Mucosa of descending colon (tissue), 3 donors: Measurements from ENCODE around the gene DPF1. TPM values are rescaled to one million over a fixed set of nuclear protein-coding genes. Genes with fewer than 3 reads are reported as not detected.
A peak's percentile ranks its signal among the peaks of the same experiment; 100 is the strongest.
"Not testable (repeated sequence)": the region's sequence is repeated elsewhere in the genome, so short reads cannot be mapped to it uniquely, and the experiment has no call there.

Experiments
- ATAC-seq: fragments of 200-7000 bp; cut with Tn5 transposase; one replicate; pipeline ENCODE4 v1.9.1; 2020; ENCODE audit warnings: mild to moderate bottlenecking, moderate library complexity
- DNase-seq, 3 donors: peaks; one replicate each; pipeline ENCODE4 v3.0.0-alpha.2; 2020
- H3K36me3 ChIP-seq: fragments of 200-600 bp; one replicate; pipeline ENCODE4 v1.8.0; 2021; ENCODE audit warnings: low read depth, mild to moderate bottlenecking
- H3K4me1 ChIP-seq: fragments of 200-600 bp; one replicate; pipeline ENCODE4 v1.8.0; 2021; ENCODE audit warnings: low read depth, mild to moderate bottlenecking
- H3K4me3 ChIP-seq: fragments of 200-600 bp; one replicate; pipeline ENCODE4 v1.8.0; 2021; ENCODE audit warnings: mild to moderate bottlenecking
- H3K9me3 ChIP-seq: fragments of 200-600 bp; one replicate; pipeline ENCODE4 v1.8.0; 2021; ENCODE audit warnings: mild to moderate bottlenecking
- CTCF ChIP-seq: fragments of 200-600 bp; IDR thresholded peaks from one replicate; pipeline ENCODE4 v1.8.0; 2022; ENCODE audit warnings: antibody characterized with exemption, mild to moderate bottlenecking
- intact Hi-C, 2 donors: fragments of 100-400 bp; cut with DNase I in 1 of 2; cut with micrococcal nuclease in 1 of 2; formaldehyde crosslinking; loops; one replicate each; pipeline versions ENCODE4 v1.11.0 to v1.11.1; 2022; cut with DNase I, micrococcal nuclease
- total RNA-seq, 3 donors: library from RNA; stranded (reverse); fragmentation: NEBNext Ultra II Directional in 2 of 3; extraction: Animal tissue kit (Norgen Biotek cat#: 25700) in 2 of 3; gene quantifications; one replicate each; pipeline versions ENCODE4 v1.2.1 to v1.2.4, GENCODE V29; 2021 to 2023
- donor health status: DM: no; HTN: no; CAD: no; lungs with moderate emphysema.
- donor health status: DM: no; HTN: no; CAD: no.
- donor health status: DM: no; HTN: yes; CAD: no.

Gene DPF1
- total RNA-seq, 3 donors from 2014 or later, result 0.22 TPM; not detected in 2

- Histone ChIP-seq H3K9me3 (no peaks in the 10 kb centered on the region), H3K4me3 (peak overlapping the region; percentile 63), H3K36me3 (no peaks in the 10 kb centered on the region), H3K4me1 (peaks cover 32% of the 10 kb centered on the region)
- intact Hi-C loops, result no loop called here
- ATAC-seq (peak; percentile 90), DNase-seq (peak in 2 of 3 donors; percentile 94 to 98)
- TF ChIP-seq CTCF, result no peak
Observed at GRCh38 chr19:38263689-38264485, 39.9 kb upstream of the DPF1 start.

GRCh38 chr19:38262585-38263268 is 38.7 kb upstream of the DPF1 start:
- ATAC-seq (no peak), DNase-seq (peak in 1 of 3 donors; percentile 50)
- TF ChIP-seq CTCF, result no peak
- intact Hi-C loops, result no loop called here
- H3K9me3 ChIP-seq, result no peaks in the 10 kb centered on the region
- H3K4me1 ChIP-seq, result peaks cover 27% of the 10 kb centered on the region
- H3K36me3 ChIP-seq, result no peaks in the 10 kb centered on the region
- no peak overlapping the region for H3K4me3 ChIP-seq

GRCh38 chr19:38261942-38262341 is 37.9 kb upstream of the DPF1 start:
- intact Hi-C loops, H3K36me3 ChIP-seq, DNase-seq, H3K4me3 ChIP-seq, ATAC-seq, H3K9me3 ChIP-seq: not testable (repeated sequence)
- peaks cover 23% of the 10 kb centered on the region for H3K4me1 ChIP-seq

- DNase-seq (peak in 1 of 3 donors; percentile 37), ATAC-seq (no peak)
- Histone ChIP-seq H3K4me1 (peaks cover 18% of the 10 kb centered on the region), H3K9me3 (no peaks in the 10 kb centered on the region), H3K4me3 (no peak overlapping the region), H3K36me3 (no peaks in the 10 kb centered on the region)
- intact Hi-C loops, result no loop called here
- no peak for TF ChIP-seq CTCF
Observed at GRCh38 chr19:38255383-38256014, 31.5 kb upstream of the DPF1 start.

- ATAC-seq (no peak), DNase-seq (no peak)
- intact Hi-C loops, result no loop called here
- Histone ChIP-seq H3K4me1 (peaks cover 23% of the 10 kb centered on the region), H3K36me3 (no peaks in the 10 kb centered on the region), H3K4me3 (no peak overlapping the region), H3K9me3 (no peaks in the 10 kb centered on the region)
- TF ChIP-seq CTCF, result no peak
Observed at GRCh38 chr19:38253788-38254187, 29.8 kb upstream of the DPF1 start.
